K562 treated with DMSO at 1 percent for 24 hours (cell line): ENCODE measurements around the gene PCDH1. TPM values are rescaled to one million over a fixed set of nuclear protein-coding genes. Genes with fewer than 3 reads are reported as not detected.

Experiments
- total RNA-seq: library from RNA; unstranded; fragments of 300-600 nt; gene quantifications from 2 replicates; pipeline ENCODE4 v1.2.3, GENCODE V29; 2022; ENCODE audit warnings: low read depth; ENCODE audit not compliant: insufficient read depth

PCDH1 gene
- 1.7 and 1.9 TPM in 2 replicates for total RNA-seq

DNA sequence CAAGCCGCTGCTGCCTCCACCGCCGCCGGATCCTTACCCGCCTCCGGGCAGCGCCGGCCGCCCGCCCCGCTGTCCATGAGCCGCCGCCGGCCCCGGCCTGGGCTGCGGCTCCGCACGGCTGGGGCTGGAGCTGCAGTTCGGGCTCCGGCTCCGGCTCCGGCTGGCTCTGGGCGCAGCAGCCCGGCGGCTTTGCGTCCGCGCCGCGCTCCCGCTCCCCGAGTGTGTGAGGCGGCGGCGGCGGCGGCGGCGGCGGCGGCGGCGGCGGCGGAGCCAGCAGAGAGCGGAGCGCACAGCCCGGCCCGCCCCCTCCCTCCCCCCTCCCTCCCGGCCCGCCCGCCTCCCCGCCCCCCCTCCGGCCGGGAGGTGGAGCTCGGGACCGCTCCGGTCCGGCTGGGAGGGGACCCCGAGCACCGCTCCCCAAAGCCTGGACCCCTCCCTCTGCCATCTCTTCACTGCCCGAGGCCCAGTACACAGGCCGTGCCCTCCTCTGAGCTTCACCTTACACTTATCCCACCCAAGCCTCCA lies at the start of gene PCDH1:
TSS of gene PCDH1 (minus strand) at position 225 of the 525 bp plus-strand sequence. CDS start at position 77, 148 bp downstream.

DNA sequence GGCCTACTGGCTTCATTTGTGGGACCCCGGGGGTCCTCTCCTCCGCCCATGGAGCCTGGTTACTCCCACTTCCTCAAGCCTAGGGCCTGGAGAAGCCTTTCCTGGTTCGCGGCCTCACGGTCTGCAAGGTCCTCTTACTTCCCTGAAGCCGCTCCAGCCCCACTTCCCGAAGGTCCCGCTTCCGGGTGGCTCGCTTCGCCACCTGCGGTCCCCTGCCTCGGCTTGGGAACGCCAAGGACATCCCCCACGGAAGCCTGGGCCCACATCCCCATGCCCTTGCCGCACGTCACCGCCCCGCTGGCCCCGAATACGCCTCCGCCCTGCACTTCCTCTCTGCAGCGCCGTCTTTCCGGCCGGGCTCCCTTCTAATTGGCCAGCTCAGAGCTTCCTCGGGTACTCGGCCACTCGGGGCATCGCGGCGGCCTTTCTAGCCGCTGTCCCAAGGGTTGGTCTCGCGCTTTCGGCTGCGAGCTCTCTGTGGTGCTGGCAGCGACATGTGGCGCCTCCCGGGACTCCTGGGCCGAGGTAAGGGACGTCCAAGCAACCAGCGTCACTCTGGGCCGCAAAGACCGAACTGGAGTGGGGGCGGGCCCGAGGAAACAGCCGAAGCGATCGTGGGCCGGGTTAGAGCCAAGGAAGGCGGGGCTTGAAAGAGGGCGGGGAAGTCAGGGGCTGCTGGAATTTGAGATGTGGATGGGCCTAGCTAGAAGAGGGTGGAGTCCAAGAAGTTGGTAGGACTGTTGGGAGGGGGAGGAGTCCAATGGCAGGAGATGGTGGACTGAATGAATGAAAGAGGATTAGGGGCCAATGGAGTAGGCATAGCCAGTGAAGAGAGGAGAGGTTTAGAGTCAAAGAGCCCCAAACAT lies 45.5 kb upstream of the PCDH1 start, which contains the start of gene DELE1:
TSS of gene DELE1 (plus strand) at position 424 of the 866 bp plus-strand sequence. CDS start at position 495, 71 bp downstream.

Other genes with a start within 250 kb of the PCDH1 start
- 111 and 114 TPM in 2 replicates for gene HDAC3, start 241.6 kb downstream of the PCDH1 start, total RNA-seq
- 9.6 and 9.8 TPM in 2 replicates for gene RELL2, start 241.4 kb downstream of the PCDH1 start, total RNA-seq
- 18.0 and 19.8 TPM in 2 replicates for gene FCHSD1, start 227.0 kb downstream of the PCDH1 start, total RNA-seq
- gene ARAP3, start 196.2 kb downstream of the PCDH1 start, total RNA-seq = 13.3 and 13.5 TPM in 2 replicates
- 55.0 and 62.9 TPM in 2 replicates for gene DELE1, start 45.5 kb upstream of the PCDH1 start, total RNA-seq
- 0.08 and 0.17 TPM in 2 replicates for gene PCDH12, start 79.8 kb upstream of the PCDH1 start, total RNA-seq
- gene RNF14, start 90.7 kb upstream of the PCDH1 start, total RNA-seq = 32.1 and 33.4 TPM in 2 replicates
- gene GNPDA1, start 134.6 kb upstream of the PCDH1 start, total RNA-seq = 33.5 and 34.5 TPM in 2 replicates
- 64.1 and 64.3 TPM in 2 replicates for gene NDFIP1, start 230.4 kb upstream of the PCDH1 start, total RNA-seq